Left ventricle myocardium superior (tissue), 1 donor: ENCODE results near the gene CALML5. TPM values are rescaled to one million over a fixed set of nuclear protein-coding genes. Genes with fewer than 3 reads are reported as not detected.

Experiments
- ATAC-seq: fragments of 200-7000 bp; cut with Tn5 transposase; one replicate; pipeline ENCODE4 v1.9.1; 2020; ENCODE audit warnings: mild to moderate bottlenecking, moderate library complexity
- DNase-seq: peaks from one replicate; pipeline ENCODE4 v3.0.0-alpha.2; 2020
- intact Hi-C: fragments of 100-400 bp; cut with micrococcal nuclease; formaldehyde crosslinking; loops from one replicate; pipeline ENCODE4 v1.11.0; 2022
- total RNA-seq: library from RNA; stranded (reverse); fragmentation: NEBNext Ultra II Directional; extraction: Animal tissue kit (Norgen Biotek cat#: 25700); gene quantifications from one replicate; pipeline ENCODE4 v1.2.1, GENCODE V29; 2021
- donor health status: DM: no; HTN: yes; CAD: no; lungs with severe emphysema.

Gene CALML5
- total RNA-seq, 1 donor from 2014 or later, result not detected

GRCh38 chr10:5534051-5534821 is 34.9 kb upstream of the CALML5 start:
- DNase-seq, result no peak
- peak; percentile 39 for ATAC-seq
- intact Hi-C loops, result no loop called here

GRCh38 chr10:5533098-5533731 is 33.8 kb upstream of the CALML5 start:
- DNase-seq (no peak), ATAC-seq (no peak)
- intact Hi-C loops, result no loop called here

DNA sequence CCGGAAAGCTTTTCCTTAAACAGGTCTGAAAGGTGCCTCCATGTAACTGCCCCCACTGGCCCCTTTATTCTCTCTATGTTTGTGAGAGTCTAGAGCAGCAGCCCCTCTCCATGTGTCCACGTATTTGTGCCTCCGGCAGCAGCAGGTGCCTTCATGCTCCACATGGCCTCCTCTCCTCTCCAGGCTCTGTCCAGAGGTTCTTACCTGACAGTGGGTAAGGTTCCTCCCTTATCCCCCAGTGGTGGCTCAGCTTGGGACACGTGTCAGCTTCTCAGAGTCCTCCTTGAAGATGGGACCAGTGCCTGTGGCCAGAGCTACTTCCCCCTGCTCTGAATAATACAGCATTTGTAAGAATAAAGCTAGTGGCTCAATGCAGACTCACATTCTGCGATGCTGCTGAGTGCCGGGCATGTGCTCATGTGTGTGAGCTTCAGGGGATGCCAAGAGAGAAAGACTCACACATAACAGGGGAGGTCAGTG is 33.3 kb upstream of the CALML5 start:
- DNase-seq (no peak), ATAC-seq (no peak)
- intact Hi-C loops, result no loop called here

GRCh38 chr10:5532307-5532605 is 32.9 kb upstream of the CALML5 start:
- DNase-seq, result no peak
- intact Hi-C loops, result no loop called here
- ATAC-seq, result no peak

GRCh38 chr10:5531558-5532306 is 32.4 kb upstream of the CALML5 start:
- no peak for DNase-seq
- ATAC-seq, result peak; percentile 21
- intact Hi-C loops, result no loop called here

DNA sequence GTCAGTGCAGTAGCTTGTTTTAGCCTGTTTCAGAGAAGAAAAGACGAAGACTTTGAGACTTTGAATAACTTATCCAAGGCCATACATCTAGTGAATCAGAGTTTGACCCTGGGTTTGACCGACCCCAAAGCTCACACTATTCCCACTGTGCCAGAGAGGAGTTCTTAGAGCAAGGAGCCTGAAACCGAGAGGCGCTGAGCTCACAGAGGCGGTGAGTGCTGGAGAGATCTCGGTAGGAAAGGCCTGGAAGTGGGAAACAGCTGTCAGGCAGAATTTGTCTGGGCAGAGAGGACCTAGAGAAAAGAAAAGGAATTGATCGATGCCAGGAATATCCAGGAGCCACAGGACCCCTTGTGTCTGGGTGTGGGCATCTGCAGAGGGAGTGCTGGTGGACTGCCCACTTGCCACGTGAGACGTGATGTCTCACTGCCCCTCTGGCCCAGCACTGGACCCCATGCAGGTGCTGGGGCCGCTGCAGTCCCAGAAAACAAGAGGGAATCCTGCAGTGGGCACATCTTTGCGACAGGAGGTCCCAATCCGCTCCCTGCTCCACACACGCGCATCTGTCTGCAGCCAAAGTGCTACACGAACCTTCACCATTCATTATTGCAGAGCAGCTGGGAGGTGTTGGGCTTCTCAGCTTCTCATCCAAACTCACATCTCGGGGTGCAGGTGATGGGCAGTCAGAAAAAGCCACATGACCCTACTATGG is 31.6 kb upstream of the CALML5 start:
- DNase-seq (no peak), ATAC-seq (no peak)
- intact Hi-C loops, result no loop called here

DNA sequence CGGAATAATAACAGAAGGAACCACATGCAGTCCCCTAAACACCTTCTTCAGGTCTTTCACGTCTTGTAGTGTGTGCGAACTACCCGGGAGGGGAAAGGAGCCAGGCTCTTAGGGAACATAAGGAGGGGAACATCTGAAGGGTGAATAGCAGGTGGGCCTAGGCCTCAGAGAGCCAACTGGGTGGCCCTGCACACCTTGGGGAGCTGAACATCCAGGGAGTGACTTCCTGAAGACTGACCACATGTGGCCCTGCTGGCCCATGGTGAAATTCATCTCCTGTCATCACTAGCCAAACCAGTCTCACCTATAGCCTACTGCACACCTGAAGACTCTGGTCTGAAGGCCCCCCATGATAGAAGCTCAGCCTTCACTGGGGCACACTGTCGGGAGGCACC is 31.0 kb upstream of the CALML5 start:
- DNase-seq (no peak), ATAC-seq (no peak)
- intact Hi-C loops, result no loop called here

- intact Hi-C loops, result no loop called here
- DNase-seq (no peak), ATAC-seq (peak; percentile 23)
These were observed 30.5 kb upstream of the CALML5 start for GRCh38 chr10:5529702-5530411.

DNA sequence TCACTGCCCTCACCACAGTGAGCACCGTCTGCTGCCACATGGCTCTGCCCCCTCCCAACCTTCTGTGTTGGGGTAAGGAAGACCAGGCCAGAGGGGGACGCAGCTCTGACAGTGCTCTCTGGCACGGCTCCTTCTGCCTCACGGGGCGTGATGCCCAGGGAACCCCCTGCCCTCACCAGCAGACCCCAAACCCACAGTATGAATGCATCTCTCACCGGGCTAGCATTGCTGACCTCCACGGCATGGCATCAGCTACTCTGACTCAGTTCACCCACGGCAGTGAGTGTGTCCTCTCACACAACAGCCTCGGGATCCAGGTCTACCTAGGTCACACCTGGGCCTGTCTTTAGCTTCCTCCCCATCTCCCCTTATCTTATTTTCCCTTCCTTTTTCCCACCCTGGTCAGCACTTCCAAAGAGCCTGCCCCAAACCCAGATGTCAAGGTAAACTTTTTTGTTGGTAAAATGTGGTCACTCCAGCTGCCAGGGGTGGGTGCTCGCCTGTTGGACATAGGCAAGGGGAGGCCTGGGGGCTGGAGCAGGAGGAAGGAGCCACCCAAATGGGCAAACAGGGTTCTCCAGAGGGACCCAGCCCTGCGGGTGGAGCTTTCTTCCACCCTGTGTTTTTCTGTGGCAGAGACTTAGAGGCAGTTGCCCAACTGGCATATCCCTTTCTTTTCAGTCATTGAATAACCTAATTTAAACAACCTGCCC is 29.8 kb upstream of the CALML5 start:
- DNase-seq, result no peak
- ATAC-seq, result no peak
- intact Hi-C loops, result no loop called here

DNA sequence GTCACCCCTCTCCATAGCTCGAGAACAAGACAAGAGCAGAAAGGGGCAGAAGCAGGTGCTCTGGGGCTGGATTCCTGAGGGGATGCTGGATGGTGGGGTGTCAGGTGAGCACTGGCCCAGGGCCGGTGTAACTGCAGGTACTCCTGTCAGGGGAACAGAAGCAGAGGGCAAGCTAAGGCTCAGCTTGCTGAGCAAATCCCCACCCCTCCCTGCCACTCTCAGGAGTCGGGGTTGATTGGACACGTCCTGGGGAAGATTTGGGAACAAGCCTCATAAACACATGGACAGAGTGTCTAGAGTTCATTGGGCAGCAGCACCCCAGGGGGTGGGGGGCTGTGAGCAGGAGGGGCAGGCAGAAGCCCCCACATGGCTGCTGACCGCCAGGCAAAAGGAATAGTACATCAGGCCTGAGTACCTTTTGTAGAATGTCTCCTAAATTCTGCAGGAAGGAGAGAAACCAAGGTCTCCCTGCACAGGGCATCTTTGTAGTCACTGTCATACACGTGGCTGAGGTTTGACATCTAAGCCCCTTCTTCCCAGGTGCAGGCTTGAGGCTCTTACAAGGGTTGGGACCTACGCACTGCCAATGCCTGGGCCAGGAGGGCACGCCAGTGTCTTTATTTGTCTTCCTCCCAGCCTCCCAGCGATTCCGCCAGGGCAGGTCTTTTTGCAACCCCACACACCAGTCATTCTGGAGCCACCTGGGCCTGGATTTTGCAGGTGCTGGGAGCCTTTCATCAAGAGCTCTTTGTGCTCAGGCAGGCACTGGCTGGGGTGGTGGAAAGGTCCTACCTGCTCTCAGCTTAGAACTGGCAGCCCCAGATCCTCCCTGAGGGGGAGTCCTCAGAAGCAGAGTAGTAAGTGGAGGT is 28.2 kb upstream of the CALML5 start:
- ATAC-seq, result no peak
- DNase-seq, result no peak
- intact Hi-C loops, result no loop called here

- intact Hi-C loops, result no loop called here
- no peak for ATAC-seq
- no peak for DNase-seq
These were observed 27.4 kb upstream of the CALML5 start for GRCh38 chr10:5526691-5527331.

DNA sequence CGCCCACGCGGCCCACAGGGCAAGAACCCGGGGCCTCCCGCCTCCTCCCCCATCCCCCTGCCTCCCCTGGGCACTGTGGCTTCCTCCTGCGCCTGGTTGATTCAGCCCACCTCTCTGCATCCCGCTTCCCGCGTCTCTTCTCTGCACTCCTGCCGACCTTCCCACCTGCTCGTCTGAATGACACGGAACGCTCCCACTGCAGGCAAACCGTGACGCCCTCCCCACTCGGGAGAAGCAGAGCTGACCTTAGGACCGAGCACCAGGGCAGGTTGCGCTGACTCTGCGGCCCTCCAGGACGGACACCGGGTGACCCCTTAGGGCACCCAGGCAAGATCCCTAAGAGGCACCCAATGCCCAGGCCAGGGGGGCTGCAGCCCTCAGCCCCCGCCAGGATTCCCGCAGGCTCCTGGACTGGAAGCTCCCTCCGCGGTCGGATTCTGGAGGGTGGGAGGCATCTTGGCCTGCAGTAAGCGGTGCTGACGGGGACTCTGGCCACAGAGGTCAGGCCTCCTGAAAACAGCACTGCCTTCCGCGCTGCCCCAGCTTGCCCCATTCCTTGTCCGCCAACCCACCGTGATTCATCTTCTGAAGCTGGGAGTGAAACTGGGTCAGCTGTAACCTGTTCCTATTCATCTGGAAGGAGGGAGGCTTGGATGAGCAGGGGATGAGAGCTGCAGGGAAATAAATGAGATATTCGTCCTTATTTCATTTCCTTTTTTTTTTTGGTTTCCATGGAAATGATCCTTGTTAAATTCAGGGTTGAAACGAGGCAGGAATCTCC is 26.4 kb upstream of the CALML5 start:
- DNase-seq (no peak), ATAC-seq (no peak)
- intact Hi-C loops, result no loop called here

DNA sequence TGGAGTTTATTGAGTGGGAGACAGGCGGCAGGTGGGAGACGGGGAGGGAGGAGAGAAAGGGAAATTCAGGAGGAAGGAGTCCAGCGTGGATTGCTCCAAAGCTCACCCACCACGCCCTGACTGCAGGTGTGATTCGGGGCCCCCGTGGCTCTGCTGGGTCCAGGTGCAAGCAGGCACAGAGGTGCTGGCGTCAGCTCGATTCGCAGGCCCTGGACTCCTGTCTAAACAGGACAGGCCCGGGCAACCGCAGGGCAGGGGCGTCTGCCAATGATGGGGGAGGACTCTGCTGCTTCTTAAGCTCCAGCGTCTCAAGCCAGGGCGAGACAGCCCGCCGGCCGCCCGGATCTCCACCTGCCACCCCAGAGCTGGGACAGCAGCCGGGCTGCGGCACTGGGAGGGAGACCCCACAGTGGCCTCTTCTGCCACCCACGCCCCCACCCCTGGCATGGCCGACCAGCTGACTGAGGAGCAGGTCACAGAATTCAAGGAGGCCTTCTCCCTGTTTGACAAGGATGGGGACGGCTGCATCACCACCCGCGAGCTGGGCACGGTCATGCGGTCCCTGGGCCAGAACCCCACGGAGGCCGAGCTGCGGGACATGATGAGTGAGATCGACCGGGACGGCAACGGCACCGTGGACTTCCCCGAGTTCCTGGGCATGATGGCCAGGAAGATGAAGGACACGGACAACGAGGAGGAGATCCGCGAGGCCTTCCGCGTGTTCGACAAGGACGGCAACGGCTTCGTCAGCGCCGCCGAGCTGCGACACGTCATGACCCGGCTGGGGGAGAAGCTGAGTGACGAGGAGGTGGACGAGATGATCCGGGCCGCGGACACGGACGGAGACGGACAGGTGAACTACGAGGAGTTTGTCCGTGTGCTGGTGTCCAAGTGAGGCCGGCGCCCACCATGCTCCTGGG is 25.5 kb upstream of the CALML5 start, which contains the start of gene CALML3:
Gene CALML3, plus strand, starts transcription at position 321 of the 920 bp plus-strand sequence. Its CDS starts 125 bp downstream, at position 446.
- intact Hi-C loops, result no loop called here
- no peak for DNase-seq
- ATAC-seq, result no peak

DNA sequence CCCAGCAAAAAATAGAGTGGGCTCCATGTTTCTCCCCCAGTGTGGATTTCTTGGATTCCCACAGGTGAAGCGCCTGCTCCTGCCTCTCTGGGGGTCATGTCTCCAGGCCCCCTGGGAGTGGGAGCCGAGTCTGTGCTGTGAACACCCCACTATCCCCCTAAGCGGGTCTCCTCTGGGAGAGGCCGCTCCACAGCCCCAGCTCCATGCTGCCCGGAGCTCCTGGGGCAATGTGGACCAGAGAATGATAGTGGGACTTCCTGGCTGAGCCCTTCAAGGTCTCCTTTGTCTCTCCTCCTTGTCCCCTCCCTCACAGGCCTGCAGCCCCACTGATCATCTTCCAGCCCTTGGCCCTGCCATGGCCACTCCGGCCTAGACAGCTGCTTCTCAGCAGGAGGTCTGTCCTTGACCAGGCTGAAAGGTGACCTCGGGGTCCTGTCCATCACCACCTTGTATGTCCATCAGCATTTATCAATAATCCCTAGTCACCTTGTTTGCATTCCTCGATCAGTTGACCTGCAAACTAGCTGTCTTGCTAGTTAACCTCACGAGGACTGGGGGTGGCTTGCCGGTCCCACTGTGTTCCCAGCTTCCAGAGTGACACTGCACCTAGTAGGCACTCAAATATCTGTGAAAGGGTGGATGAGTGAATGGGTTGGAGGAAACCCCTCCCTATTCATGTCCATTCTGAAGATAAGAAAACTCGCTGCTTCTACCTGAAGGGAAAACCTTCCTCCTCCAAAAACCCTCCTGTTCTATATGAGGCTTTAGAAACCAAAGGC is 24.6 kb upstream of the CALML5 start:
- intact Hi-C loops, result no loop called here
- DNase-seq (no peak), ATAC-seq (no peak)
